Measurements from ENCODE around the gene FOXP2. TPM values are rescaled to one million over a fixed set of nuclear protein-coding genes. Genes with fewer than 3 reads are reported as not detected.

Gene FOXP2
- total RNA-seq, 1 experiment from 2014 or later = 0.17 TPM

DNA sequence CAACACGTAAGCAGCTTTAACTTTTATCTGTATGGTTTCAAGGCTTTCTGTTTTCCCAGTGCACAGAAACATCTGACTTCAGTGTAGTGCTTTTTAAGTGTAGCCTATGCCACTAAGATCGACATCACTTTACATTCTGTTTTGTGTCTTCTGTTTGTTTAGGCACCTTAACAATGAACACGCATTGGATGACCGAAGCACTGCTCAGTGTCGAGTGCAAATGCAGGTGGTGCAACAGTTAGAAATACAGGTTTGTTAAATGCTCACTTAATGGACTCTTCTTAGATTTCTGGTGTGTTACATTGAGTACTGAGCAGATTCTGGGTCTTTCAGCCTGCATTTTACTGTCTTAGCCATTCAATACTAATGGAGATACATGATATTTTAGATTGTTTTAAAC lies 237.4 kb downstream of the FOXP2 start (continued):
- TF ChIP-seq FOXK1 (CRISPR knock-in tag; IDR thresholded peaks at IDR 0.05) (no peak), JAZF1 (CRISPR knock-in tag; IDR thresholded peaks at IDR 0.05) (no peak), GRHL2 (CRISPR knock-in tag; IDR thresholded peaks at IDR 0.05; ENCODE audit: insufficient replicate concordance, severe bottlenecking) (no peak), ZNF219 (CRISPR knock-in tag; IDR thresholded peaks at IDR 0.05; ENCODE audit: borderline replicate concordance) (no peak), ZBTB21 (CRISPR knock-in tag; IDR thresholded peaks at IDR 0.05; ENCODE audit: borderline replicate concordance) (no peak), NR3C1 (CRISPR knock-in tag; conservative IDR thresholded peaks at IDR 0.05; ENCODE audit: low read depth) (no peak)
- TF ChIP-seq, protein P1, sequence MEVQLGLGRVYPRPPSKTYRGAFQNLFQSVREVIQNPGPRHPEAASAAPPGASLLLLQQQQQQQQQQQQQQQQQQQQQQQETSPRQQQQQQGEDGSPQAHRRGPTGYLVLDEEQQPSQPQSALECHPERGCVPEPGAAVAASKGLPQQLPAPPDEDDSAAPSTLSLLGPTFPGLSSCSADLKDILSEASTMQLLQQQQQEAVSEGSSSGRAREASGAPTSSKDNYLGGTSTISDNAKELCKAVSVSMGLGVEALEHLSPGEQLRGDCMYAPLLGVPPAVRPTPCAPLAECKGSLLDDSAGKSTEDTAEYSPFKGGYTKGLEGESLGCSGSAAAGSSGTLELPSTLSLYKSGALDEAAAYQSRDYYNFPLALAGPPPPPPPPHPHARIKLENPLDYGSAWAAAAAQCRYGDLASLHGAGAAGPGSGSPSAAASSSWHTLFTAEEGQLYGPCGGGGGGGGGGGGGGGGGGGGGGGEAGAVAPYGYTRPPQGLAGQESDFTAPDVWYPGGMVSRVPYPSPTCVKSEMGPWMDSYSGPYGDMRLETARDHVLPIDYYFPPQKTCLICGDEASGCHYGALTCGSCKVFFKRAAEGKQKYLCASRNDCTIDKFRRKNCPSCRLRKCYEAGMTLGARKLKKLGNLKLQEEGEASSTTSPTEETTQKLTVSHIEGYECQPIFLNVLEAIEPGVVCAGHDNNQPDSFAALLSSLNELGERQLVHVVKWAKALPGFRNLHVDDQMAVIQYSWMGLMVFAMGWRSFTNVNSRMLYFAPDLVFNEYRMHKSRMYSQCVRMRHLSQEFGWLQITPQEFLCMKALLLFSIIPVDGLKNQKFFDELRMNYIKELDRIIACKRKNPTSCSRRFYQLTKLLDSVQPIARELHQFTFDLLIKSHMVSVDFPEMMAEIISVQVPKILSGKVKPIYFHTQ (CRISPR knock-in tag; IDR thresholded peaks at IDR 0.05) = no peak
- TF ChIP-seq, protein P2, sequence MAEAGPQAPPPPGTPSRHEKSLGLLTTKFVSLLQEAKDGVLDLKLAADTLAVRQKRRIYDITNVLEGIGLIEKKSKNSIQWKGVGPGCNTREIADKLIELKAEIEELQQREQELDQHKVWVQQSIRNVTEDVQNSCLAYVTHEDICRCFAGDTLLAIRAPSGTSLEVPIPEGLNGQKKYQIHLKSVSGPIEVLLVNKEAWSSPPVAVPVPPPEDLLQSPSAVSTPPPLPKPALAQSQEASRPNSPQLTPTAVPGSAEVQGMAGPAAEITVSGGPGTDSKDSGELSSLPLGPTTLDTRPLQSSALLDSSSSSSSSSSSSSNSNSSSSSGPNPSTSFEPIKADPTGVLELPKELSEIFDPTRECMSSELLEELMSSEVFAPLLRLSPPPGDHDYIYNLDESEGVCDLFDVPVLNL (CRISPR knock-in tag; IDR thresholded peaks at IDR 0.05; ENCODE audit: borderline replicate concordance, low read depth) = no peak
- TF ChIP-seq, protein P3, sequence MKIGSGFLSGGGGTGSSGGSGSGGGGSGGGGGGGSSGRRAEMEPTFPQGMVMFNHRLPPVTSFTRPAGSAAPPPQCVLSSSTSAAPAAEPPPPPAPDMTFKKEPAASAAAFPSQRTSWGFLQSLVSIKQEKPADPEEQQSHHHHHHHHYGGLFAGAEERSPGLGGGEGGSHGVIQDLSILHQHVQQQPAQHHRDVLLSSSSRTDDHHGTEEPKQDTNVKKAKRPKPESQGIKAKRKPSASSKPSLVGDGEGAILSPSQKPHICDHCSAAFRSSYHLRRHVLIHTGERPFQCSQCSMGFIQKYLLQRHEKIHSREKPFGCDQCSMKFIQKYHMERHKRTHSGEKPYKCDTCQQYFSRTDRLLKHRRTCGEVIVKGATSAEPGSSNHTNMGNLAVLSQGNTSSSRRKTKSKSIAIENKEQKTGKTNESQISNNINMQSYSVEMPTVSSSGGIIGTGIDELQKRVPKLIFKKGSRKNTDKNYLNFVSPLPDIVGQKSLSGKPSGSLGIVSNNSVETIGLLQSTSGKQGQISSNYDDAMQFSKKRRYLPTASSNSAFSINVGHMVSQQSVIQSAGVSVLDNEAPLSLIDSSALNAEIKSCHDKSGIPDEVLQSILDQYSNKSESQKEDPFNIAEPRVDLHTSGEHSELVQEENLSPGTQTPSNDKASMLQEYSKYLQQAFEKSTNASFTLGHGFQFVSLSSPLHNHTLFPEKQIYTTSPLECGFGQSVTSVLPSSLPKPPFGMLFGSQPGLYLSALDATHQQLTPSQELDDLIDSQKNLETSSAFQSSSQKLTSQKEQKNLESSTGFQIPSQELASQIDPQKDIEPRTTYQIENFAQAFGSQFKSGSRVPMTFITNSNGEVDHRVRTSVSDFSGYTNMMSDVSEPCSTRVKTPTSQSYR (CRISPR knock-in tag; IDR thresholded peaks at IDR 0.05) = no peak

DNA sequence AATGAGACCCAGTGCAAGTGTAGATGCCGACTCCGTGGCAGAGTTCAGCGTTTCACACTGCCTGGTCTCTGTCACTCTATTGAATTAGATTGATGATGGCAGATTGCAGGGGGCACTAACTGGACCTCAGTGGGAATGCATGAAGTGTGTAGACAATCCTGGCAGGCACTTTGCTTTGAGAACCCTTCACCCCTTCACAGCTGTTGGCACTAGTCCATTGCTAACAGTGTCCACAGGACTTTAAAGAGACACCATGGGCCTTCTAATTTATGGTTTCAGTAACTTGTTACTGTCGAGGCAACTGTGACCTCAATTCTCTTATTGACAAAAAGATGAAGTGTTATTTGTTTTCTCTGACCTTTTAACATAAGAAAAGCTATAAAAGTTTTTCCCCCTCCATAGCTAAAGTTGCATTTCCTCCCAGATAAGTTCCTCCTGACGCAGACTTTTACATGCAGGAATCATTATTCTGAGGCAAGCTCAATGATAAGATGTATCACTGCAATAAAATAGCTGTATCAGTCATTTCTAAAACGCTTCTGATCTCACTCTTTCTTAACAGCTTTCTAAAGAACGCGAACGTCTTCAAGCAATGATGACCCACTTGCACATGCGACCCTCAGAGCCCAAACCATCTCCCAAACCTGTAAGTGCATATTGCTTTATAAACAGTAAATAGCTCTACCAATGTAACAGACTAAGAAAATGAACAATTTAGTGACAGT lies 238.9 kb downstream of the FOXP2 start:
- ATAC-seq (no peak; the same call in 1 of the 2 replicates), DNase-seq (ENCODE audit: low spot score) (no peak)
- Mint-ChIP-seq H3K36me3 (no peaks in the 10 kb centered on the region), H3K4me3 (no peak overlapping the region), H3K4me1 (peaks cover 56% of the 10 kb centered on the region), H3K27ac (no peak overlapping the region), H3K9me3 (no peaks in the 10 kb centered on the region), H3K27me3 (ENCODE audit: low read depth) (no peaks in the 10 kb centered on the region)
- ChIA-PET CTCF (interaction anchor here (1.2 to 1.8 kb wide), 2 partner anchors 10 to 227 kb away, joined by 3 to 6 read pairs; no protein-coding TSS in a partner anchor), POLR2A (no interaction called here)
- no peak for TF ChIP-seq NFATC4 (CRISPR knock-in tag; IDR thresholded peaks at IDR 0.05)
- TF ChIP-seq, protein P4, sequence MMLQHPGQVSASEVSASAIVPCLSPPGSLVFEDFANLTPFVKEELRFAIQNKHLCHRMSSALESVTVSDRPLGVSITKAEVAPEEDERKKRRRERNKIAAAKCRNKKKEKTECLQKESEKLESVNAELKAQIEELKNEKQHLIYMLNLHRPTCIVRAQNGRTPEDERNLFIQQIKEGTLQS (CRISPR knock-in tag; conservative IDR thresholded peaks at IDR 0.05) = no peak
- TF ChIP-seq, protein P5, sequence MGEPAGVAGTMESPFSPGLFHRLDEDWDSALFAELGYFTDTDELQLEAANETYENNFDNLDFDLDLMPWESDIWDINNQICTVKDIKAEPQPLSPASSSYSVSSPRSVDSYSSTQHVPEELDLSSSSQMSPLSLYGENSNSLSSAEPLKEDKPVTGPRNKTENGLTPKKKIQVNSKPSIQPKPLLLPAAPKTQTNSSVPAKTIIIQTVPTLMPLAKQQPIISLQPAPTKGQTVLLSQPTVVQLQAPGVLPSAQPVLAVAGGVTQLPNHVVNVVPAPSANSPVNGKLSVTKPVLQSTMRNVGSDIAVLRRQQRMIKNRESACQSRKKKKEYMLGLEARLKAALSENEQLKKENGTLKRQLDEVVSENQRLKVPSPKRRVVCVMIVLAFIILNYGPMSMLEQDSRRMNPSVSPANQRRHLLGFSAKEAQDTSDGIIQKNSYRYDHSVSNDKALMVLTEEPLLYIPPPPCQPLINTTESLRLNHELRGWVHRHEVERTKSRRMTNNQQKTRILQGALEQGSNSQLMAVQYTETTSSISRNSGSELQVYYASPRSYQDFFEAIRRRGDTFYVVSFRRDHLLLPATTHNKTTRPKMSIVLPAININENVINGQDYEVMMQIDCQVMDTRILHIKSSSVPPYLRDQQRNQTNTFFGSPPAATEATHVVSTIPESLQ (CRISPR knock-in tag; IDR thresholded peaks at IDR 0.05) = no peak
- no peak for TF ChIP-seq RORB (CRISPR knock-in tag; IDR thresholded peaks at IDR 0.05)
- TF ChIP-seq GRHL2 (CRISPR knock-in tag; IDR thresholded peaks at IDR 0.05; ENCODE audit: insufficient replicate concordance, severe bottlenecking) = no peak
- TF ChIP-seq, protein P6, sequence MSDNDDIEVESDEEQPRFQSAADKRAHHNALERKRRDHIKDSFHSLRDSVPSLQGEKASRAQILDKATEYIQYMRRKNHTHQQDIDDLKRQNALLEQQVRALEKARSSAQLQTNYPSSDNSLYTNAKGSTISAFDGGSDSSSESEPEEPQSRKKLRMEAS (CRISPR knock-in tag; IDR thresholded peaks at IDR 0.05) = no peak
- no peak for TF ChIP-seq TP53 (CRISPR knock-in tag; IDR thresholded peaks at IDR 0.05)
- TF ChIP-seq, protein P1 (CRISPR knock-in tag; IDR thresholded peaks at IDR 0.05) = no peak
- TF ChIP-seq, protein P7, sequence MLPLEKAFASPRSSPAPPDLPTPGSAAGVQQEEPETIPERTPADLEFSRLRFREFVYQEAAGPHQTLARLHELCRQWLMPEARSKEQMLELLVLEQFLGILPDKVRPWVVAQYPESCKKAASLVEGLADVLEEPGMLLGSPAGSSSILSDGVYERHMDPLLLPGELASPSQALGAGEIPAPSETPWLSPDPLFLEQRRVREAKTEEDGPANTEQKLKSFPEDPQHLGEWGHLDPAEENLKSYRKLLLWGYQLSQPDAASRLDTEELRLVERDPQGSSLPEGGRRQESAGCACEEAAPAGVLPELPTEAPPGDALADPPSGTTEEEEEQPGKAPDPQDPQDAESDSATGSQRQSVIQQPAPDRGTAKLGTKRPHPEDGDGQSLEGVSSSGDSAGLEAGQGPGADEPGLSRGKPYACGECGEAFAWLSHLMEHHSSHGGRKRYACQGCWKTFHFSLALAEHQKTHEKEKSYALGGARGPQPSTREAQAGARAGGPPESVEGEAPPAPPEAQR (CRISPR knock-in tag; IDR thresholded peaks at IDR 0.05) = no peak
- no peak for TF ChIP-seq TCF7 (CRISPR knock-in tag; IDR thresholded peaks at IDR 0.05; ENCODE audit: low read depth)
- no peak for TF ChIP-seq IRF2 (CRISPR knock-in tag; IDR thresholded peaks at IDR 0.05; ENCODE audit: borderline replicate concordance, low read depth)

All from WTC11 (cell line).